H9 (cell line): ENCODE results near the gene HS3ST1. TPM values are rescaled to one million over a fixed set of nuclear protein-coding genes. Genes with fewer than 3 reads are reported as not detected.

Experiments
- DNase-seq: peaks from one replicate; pipeline ENCODE4 v3.0.0-alpha.2; 2017
- H2AFZ ChIP-seq: one replicate; pipeline ENCODE4 v1.6.1; 2013; ENCODE audit warnings: mild to moderate bottlenecking, low read length, control low read depth, moderate library complexity
- H2AK5ac ChIP-seq: 2 replicates; pipeline ENCODE4 v1.6.1; 2013; ENCODE audit warnings: low read length, control low read depth, mixed read lengths; ENCODE audit not compliant: insufficient read length
- H2BK120ac ChIP-seq: one replicate; pipeline ENCODE4 v1.6.1; 2013; ENCODE audit warnings: low read depth, mild to moderate bottlenecking, low read length, control low read depth, inconsistent platforms; ENCODE audit not compliant: poor library complexity, severe bottlenecking
- H2BK12ac ChIP-seq: 2 replicates; pipeline ENCODE4 v1.6.1; 2013; ENCODE audit warnings: low read length, control low read depth, mixed read lengths, low read depth; ENCODE audit not compliant: insufficient read length
- H2BK15ac ChIP-seq: 2 replicates; pipeline ENCODE4 v1.6.1; 2013; ENCODE audit warnings: low read depth, low read length, control low read depth
- H2BK20ac ChIP-seq: one replicate; pipeline ENCODE4 v1.6.1; 2013; ENCODE audit warnings: low read depth, mild to moderate bottlenecking, low read length, control low read depth, inconsistent platforms; ENCODE audit not compliant: poor library complexity, severe bottlenecking
- H2BK5ac ChIP-seq: 2 replicates; pipeline ENCODE4 v1.6.1; 2013; ENCODE audit warnings: low read length, control low read depth, mixed read lengths; ENCODE audit not compliant: insufficient read length
- H3K14ac ChIP-seq: 2 replicates; pipeline ENCODE4 v1.6.1; 2013; ENCODE audit warnings: low read length, control low read depth; ENCODE audit not compliant: insufficient read depth
- H3K18ac ChIP-seq: 2 replicates; pipeline ENCODE4 v1.6.1; 2013; ENCODE audit warnings: low read depth, mild to moderate bottlenecking, mixed read lengths, low read length, control low read depth; ENCODE audit not compliant: insufficient read length
- H3K23ac ChIP-seq: 2 replicates; pipeline ENCODE4 v1.6.1; 2013; ENCODE audit warnings: low read length, control low read depth, mixed read lengths, low read depth; ENCODE audit not compliant: insufficient read length
- H3K23me2 ChIP-seq: 2 replicates; pipeline ENCODE4 v1.6.1; 2013; ENCODE audit warnings: low read depth, mild to moderate bottlenecking, mixed read lengths, low read length, control low read depth; ENCODE audit not compliant: insufficient read length, poor library complexity, severe bottlenecking
- H3K27ac ChIP-seq: 2 replicates; pipeline ENCODE4 v1.5.1; 2013; ENCODE audit warnings: low read length, control low read depth, mixed read lengths, low read depth; ENCODE audit not compliant: insufficient read length
- H3K27me3 ChIP-seq: 2 replicates; pipeline ENCODE4 v1.6.1; 2013; ENCODE audit warnings: low read length, control low read depth, inconsistent platforms; ENCODE audit not compliant: insufficient read depth
- H3K4ac ChIP-seq: 2 replicates; pipeline ENCODE4 v1.6.1; 2013; ENCODE audit warnings: low read depth, mild to moderate bottlenecking, control low read depth, inconsistent platforms, low read length, moderate library complexity
- H3K4me1 ChIP-seq: 2 replicates; pipeline ENCODE4 v1.6.1; 2013; ENCODE audit warnings: low read length, control low read depth, inconsistent platforms; ENCODE audit not compliant: insufficient read depth
- H3K4me2 ChIP-seq: 2 replicates; pipeline ENCODE4 v1.6.1; 2013; ENCODE audit warnings: low read length, control low read depth, mixed read lengths; ENCODE audit not compliant: insufficient read length, insufficient read depth
- H3K56ac ChIP-seq: 2 replicates; pipeline ENCODE4 v1.6.1; 2013; ENCODE audit warnings: low read depth, mild to moderate bottlenecking, mixed read lengths, low read length, control low read depth; ENCODE audit not compliant: insufficient read length
- H3K79me1 ChIP-seq: 2 replicates; pipeline ENCODE4 v1.6.1; 2013; ENCODE audit warnings: low read depth, mild to moderate bottlenecking, moderate library complexity, low read length, control low read depth, inconsistent platforms; ENCODE audit not compliant: insufficient read depth, poor library complexity, severe bottlenecking
- H3K79me2 ChIP-seq: 2 replicates; pipeline ENCODE4 v1.6.1; 2013; ENCODE audit warnings: low read length, control low read depth, inconsistent platforms; ENCODE audit not compliant: insufficient read depth
- H3K9ac ChIP-seq: 2 replicates; pipeline ENCODE4 v1.6.1; 2013; ENCODE audit warnings: low read length, control low read depth, mixed read lengths; ENCODE audit not compliant: insufficient read length; ENCODE audit errors: extremely low read depth
- H3K9me3 ChIP-seq: one replicate; pipeline ENCODE4 v1.6.1; 2013; ENCODE audit warnings: low read depth, low read length, inconsistent platforms; ENCODE audit not compliant: control insufficient read depth
- H3T11ph ChIP-seq: one replicate; pipeline ENCODE4 v1.6.1; 2013; ENCODE audit warnings: mild to moderate bottlenecking, low read length, control low read depth, inconsistent platforms
- H4K20me1 ChIP-seq: one replicate; pipeline ENCODE4 v1.6.1; 2013; ENCODE audit not compliant: control insufficient read depth, insufficient read length, insufficient read depth
- H4K5ac ChIP-seq: 2 replicates; pipeline ENCODE4 v1.6.1; 2013; ENCODE audit warnings: low read depth, mild to moderate bottlenecking, mixed read lengths, low read length, control low read depth; ENCODE audit not compliant: insufficient read length
- H4K8ac ChIP-seq: replicated peaks from 2 replicates; pipeline ENCODE4 v1.6.1; 2013; ENCODE audit warnings: low read length, control low read depth, mixed read lengths, low read depth; ENCODE audit not compliant: insufficient read length
- H4K91ac ChIP-seq: 2 replicates; pipeline ENCODE4 v1.6.1; 2013; ENCODE audit warnings: low read depth, mild to moderate bottlenecking, moderate library complexity, mixed read lengths, low read length, control low read depth; ENCODE audit not compliant: insufficient read length
- H3K27ac Mint-ChIP-seq, 3 experiments: 2 replicates in 2 of 3; 3 replicates in 1 of 3; pipeline ENCODE4 v1.8.0; 2020 to 2021; ENCODE audit warnings: mixed read lengths in 3 of 3, mild to moderate bottlenecking in 1 of 3, moderate library complexity in 1 of 3
- H3K27me3 Mint-ChIP-seq: 2 replicates; pipeline ENCODE4 v1.8.0; 2021; ENCODE audit warnings: low read depth, mild to moderate bottlenecking, moderate library complexity, mixed read lengths
- H3K36me3 Mint-ChIP-seq, 3 experiments: 2 replicates in 2 of 3; 3 replicates in 1 of 3; pipeline ENCODE4 v1.8.0; 2020 to 2021; ENCODE audit warnings: low read depth in 3 of 3, mixed read lengths in 3 of 3; ENCODE audit not compliant: insufficient read depth in 1 of 3
- H3K4me1 Mint-ChIP-seq, 2 experiments: 2 replicates each; pipeline ENCODE4 v1.8.0; 2020; ENCODE audit warnings: mixed read lengths in 2 of 2
- H3K4me3 Mint-ChIP-seq, 2 experiments: 2 replicates in 1 of 2; 3 replicates in 1 of 2; pipeline ENCODE4 v1.8.0; 2020 to 2021; ENCODE audit warnings: mild to moderate bottlenecking in 2 of 2, mixed read lengths in 2 of 2, moderate library complexity in 1 of 2
- H3K9me3 Mint-ChIP-seq, 2 experiments: 2 replicates in 1 of 2; 3 replicates in 1 of 2; pipeline ENCODE4 v1.8.0; 2020; ENCODE audit warnings: mild to moderate bottlenecking in 2 of 2, mixed read lengths in 2 of 2, moderate library complexity in 1 of 2
- CTCF ChIP-seq: fragments of 200-600 bp; sonication (generic); conservative IDR thresholded peaks from 3 replicates; pipeline ENCODE4 v1.8.0; 2021; ENCODE audit warnings: antibody characterized with exemption, mild to moderate bottlenecking
- WGBS: extraction: QIAGEN DNeasy Blood & Tissue Kit; methylation state at CpG from one replicate; pipeline ENCODE4 v1.1.7; 2013; ENCODE audit warnings: missing lambda C conversion rate, low lambda C conversion rate, mixed read lengths; ENCODE audit not compliant: insufficient read length; ENCODE audit errors: extremely low coverage; 5-methylcytosine and 5-hydroxymethylcytosine counted together
- total RNA-seq: library from RNA; stranded (reverse); gene quantifications from 2 replicates; pipeline ENCODE4 v1.2.1, GENCODE V29; 2021

HS3ST1 gene
- total RNA-seq, 1 experiment from 2014 or later = 0.04 TPM

DNA sequence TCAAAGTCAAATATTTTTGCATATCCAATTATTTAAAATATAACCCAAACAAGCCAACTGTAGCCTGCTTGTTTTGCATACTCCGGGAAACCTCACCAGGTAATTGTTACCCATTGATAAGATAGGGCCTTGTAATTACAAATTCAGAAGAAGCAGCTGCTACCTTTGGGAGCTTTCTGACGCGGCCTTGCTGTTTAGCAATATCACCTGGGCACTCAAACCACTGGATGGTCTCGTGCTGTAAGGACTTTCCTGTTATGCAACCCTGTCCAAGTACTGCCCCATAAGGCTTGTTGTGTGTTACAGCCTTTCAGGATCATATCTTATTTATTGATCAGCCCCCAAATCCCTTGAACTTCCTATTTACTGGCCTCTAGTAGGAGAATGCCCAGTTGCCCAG, 52.1 kb downstream of the HS3ST1 start:
- no peak overlapping the region for H3K4me3 Mint-ChIP-seq
- TF ChIP-seq CTCF = no peak

More for the DNA sequence above, 52.1 kb downstream of the HS3ST1 start:
- no peak overlapping the region for H3K9ac ChIP-seq
- no peak overlapping the region for H3K4ac ChIP-seq
- no peak overlapping the region for H4K8ac ChIP-seq
- no CpG with 5 or more reads among the region's 4 CpGs for WGBS
- no peaks in the 10 kb centered on the region for H3K9me3 ChIP-seq
- no peaks in the 10 kb centered on the region for H3K9me3 Mint-ChIP-seq
- no peak overlapping the region for H2AFZ ChIP-seq
- no peak overlapping the region for H3K14ac ChIP-seq
- H3K18ac ChIP-seq = no peak overlapping the region
- no peak overlapping the region for H3K4me2 ChIP-seq
- H2BK120ac ChIP-seq = no peak overlapping the region
- no peaks in the 10 kb centered on the region for H3K4me1 Mint-ChIP-seq
- H3T11ph ChIP-seq = no peak overlapping the region
- H3K23ac ChIP-seq = no peak overlapping the region
- no peak overlapping the region for H3K27ac Mint-ChIP-seq
- DNase-seq = no peak
- H3K56ac ChIP-seq = no peak overlapping the region
- no peak overlapping the region for H2BK12ac ChIP-seq
- no peaks in the 10 kb centered on the region for H3K79me1 ChIP-seq
- H2BK15ac ChIP-seq = no peak overlapping the region
- H3K79me2 ChIP-seq = no peaks in the 10 kb centered on the region
- no peak overlapping the region for H4K5ac ChIP-seq
- no peaks in the 10 kb centered on the region for H3K27me3 Mint-ChIP-seq
- H4K91ac ChIP-seq = no peak overlapping the region
- H3K27ac ChIP-seq = no peak overlapping the region
- no peak overlapping the region for H2BK20ac ChIP-seq
- H3K4me1 ChIP-seq = no peaks in the 10 kb centered on the region; the same call in 1 of the 2 replicates
- H2AK5ac ChIP-seq = no peak overlapping the region
- no peaks in the 10 kb centered on the region for H3K27me3 ChIP-seq
- H3K36me3 Mint-ChIP-seq = no peaks in the 10 kb centered on the region
- H2BK5ac ChIP-seq = no peak overlapping the region
- no peaks in the 10 kb centered on the region for H4K20me1 ChIP-seq
- no peaks in the 10 kb centered on the region for H3K23me2 ChIP-seq
